K562 (cell line): Measurements from ENCODE around the gene COL23A1.

Experiments used
- BACH1 ChIP-seq: fragments of 200-800 bp; sonication (Bioruptor generic); IDR thresholded peaks from 2 replicates; pipeline ENCODE4 v1.6.1; 2016; ENCODE audit warnings: missing genetic modification characterization, missing compliant biosample characterization
- MYC ChIP-seq, 2 experiments: fragments of 250-450 bp in 1 of 2; sonication (Bioruptor Pico) in 1 of 2; IDR thresholded peaks; 2 replicates each; pipeline versions ENCODE4 v1.5.1 to v1.6.1; 2012 to 2021; ENCODE audit warnings: low read depth in 2 of 2, borderline replicate concordance in 1 of 2, improper control_type of control experiment in 1 of 2, low read length in 1 of 2, mild to moderate bottlenecking in 1 of 2, moderate library complexity in 1 of 2
- PML ChIP-seq: IDR thresholded peaks from 2 replicates; pipeline ENCODE4 v1.6.1; 2012; ENCODE audit warnings: low read length, inconsistent platforms
- TAF1 ChIP-seq: IDR thresholded peaks from 2 replicates; pipeline ENCODE4 v1.6.1; 2011; ENCODE audit warnings: mild to moderate bottlenecking, low read length, moderate library complexity; ENCODE audit not compliant: insufficient read depth, control insufficient read depth, severe bottlenecking; ENCODE audit errors: extremely low read depth
- ZNF384 ChIP-seq: IDR thresholded peaks from 2 replicates; pipeline ENCODE4 v1.6.1; 2012; ENCODE audit warnings: low read depth, low read length, improper control_type of control experiment
- ZNF830 ChIP-seq: fragments of 250-450 bp; sonication (Bioruptor Pico); IDR thresholded peaks from 2 replicates; pipeline ENCODE4 v1.5.0; 2021; ENCODE audit warnings: mild to moderate bottlenecking
- TF ChIP-seq, protein P1 (sequence below): sonication (generic); formaldehyde crosslinking; IDR thresholded peaks from 2 replicates; pipeline ENCODE4 v1.8.0; 2022; ENCODE audit warnings: missing genetic modification reagents, mild to moderate bottlenecking, moderate library complexity, borderline replicate concordance
- TF ChIP-seq, protein P2 (sequence below), 3 experiments: IDR thresholded peaks in 2 of 3; conservative IDR thresholded peaks in 1 of 3; 2 replicates each; pipeline ENCODE4 v1.5.1; 2011 to 2012; ENCODE audit warnings: low read length in 3 of 3, mild to moderate bottlenecking in 3 of 3, control low read depth in 2 of 3, improper control_type of control experiment in 1 of 3, inconsistent platforms in 1 of 3, low read depth in 1 of 3, mixed read lengths in 1 of 3, moderate library complexity in 1 of 3; ENCODE audit not compliant: insufficient read depth in 2 of 3

GRCh38 chr5:178291161-178291561, 299.0 kb downstream of the COL23A1 start:
- TF ChIP-seq PML (no peak), ZNF384 (no peak), TAF1 (no peak), ZNF830 (CRISPR knock-in tag) (no peak), BACH1 (tag) (no peak), MYC (IDR thresholded peaks at IDR 0.05; ENCODE audit: low read depth, low read length) (no peak), MYC (CRISPR knock-in tag; IDR thresholded peaks at IDR 0.05; ENCODE audit: borderline replicate concordance, low read depth) (no peak)
- TF ChIP-seq, protein P1, sequence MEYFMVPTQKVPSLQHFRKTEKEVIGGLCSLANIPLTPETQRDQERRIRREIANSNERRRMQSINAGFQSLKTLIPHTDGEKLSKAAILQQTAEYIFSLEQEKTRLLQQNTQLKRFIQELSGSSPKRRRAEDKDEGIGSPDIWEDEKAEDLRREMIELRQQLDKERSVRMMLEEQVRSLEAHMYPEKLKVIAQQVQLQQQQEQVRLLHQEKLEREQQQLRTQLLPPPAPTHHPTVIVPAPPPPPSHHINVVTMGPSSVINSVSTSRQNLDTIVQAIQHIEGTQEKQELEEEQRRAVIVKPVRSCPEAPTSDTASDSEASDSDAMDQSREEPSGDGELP (CRISPR knock-in tag): no peak
- TF ChIP-seq, protein P2, sequence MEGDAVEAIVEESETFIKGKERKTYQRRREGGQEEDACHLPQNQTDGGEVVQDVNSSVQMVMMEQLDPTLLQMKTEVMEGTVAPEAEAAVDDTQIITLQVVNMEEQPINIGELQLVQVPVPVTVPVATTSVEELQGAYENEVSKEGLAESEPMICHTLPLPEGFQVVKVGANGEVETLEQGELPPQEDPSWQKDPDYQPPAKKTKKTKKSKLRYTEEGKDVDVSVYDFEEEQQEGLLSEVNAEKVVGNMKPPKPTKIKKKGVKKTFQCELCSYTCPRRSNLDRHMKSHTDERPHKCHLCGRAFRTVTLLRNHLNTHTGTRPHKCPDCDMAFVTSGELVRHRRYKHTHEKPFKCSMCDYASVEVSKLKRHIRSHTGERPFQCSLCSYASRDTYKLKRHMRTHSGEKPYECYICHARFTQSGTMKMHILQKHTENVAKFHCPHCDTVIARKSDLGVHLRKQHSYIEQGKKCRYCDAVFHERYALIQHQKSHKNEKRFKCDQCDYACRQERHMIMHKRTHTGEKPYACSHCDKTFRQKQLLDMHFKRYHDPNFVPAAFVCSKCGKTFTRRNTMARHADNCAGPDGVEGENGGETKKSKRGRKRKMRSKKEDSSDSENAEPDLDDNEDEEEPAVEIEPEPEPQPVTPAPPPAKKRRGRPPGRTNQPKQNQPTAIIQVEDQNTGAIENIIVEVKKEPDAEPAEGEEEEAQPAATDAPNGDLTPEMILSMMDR (IDR thresholded peaks at IDR 0.05 in 2 of 3, conservative IDR thresholded peaks at IDR 0.05 in 1 of 3; ENCODE audit: insufficient read depth in 2 of 3, low read depth in 1 of 3, low read length in 3 of 3): no peak
